NB4 (cell line): Measurements from ENCODE around the gene PEX26.
"Not testable (repeated sequence)": the region's sequence is repeated elsewhere in the genome, so short reads cannot be mapped to it uniquely, and the experiment has no call there.

ENCODE experiments used
- DNase-seq: peaks from one replicate; pipeline ENCODE4 v3.0.0; 2010; ENCODE audit warnings: low read depth
- H3K4me3 ChIP-seq: one replicate; pipeline ENCODE4 v1.5.1; 2011; ENCODE audit warnings: mild to moderate bottlenecking, low read depth, low read length, moderate library complexity
- CTCF ChIP-seq: IDR thresholded peaks from one replicate; pipeline ENCODE4 v1.5.1; 2012; ENCODE audit warnings: low read depth, low read length
- MYC ChIP-seq: IDR thresholded peaks from 2 replicates; pipeline ENCODE4 v1.6.1; 2011; ENCODE audit warnings: low read depth, low read length
- POLR2A ChIP-seq: IDR thresholded peaks from 2 replicates; pipeline ENCODE4 v1.6.1; 2011; ENCODE audit warnings: mild to moderate bottlenecking; ENCODE audit not compliant: insufficient read length; ENCODE audit errors: extremely low read depth
- TF ChIP-seq, protein P1 (sequence below): IDR thresholded peaks from 2 replicates; pipeline ENCODE4 v1.6.1; 2011; ENCODE audit warnings: low read depth, low read length

PEX26 gene

DNA sequence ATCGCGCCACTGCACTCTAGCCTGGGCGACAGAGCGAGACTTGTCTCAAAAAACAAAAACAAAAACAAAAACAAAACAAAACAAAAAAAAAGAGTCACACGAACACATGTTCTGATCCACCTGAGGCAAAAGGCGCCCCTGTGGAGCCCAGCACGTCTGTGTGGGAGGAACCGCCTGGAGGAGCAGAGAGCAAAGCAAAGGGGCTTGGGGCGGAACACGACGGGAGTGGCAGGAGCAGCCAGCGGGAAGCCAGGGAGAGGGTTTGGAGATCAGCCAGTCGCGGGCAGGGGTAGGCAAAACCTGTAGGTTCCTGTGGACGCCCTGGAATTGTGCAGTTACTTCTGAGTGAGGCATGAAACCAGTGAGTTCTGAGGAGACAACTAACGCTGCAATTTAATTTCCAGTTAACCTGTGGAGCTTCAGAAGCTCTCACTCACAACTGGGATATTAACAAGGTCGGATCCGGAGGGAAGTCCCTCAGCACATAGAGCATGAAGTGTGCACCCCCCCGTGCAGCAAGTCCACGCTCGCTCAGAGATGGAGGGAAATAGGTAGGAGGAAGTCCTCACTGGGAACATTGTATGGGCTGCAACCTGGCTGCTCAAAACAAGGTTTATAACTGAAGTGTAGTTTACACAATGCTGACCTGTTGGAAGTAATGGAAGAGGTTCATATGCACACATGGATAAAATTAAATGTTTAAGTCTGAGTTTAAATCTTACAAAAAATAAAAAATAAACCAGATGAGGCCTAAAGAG is 59.0 kb downstream of the PEX26 start:
- DNase-seq, result no peak
- no peak overlapping the region for H3K4me3 ChIP-seq
- no peak for TF ChIP-seq CTCF
- no peak for TF ChIP-seq POLR2A
- TF ChIP-seq, protein P1, sequence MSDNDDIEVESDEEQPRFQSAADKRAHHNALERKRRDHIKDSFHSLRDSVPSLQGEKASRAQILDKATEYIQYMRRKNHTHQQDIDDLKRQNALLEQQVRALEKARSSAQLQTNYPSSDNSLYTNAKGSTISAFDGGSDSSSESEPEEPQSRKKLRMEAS, result no peak
- TF ChIP-seq MYC, result no peak

DNA sequence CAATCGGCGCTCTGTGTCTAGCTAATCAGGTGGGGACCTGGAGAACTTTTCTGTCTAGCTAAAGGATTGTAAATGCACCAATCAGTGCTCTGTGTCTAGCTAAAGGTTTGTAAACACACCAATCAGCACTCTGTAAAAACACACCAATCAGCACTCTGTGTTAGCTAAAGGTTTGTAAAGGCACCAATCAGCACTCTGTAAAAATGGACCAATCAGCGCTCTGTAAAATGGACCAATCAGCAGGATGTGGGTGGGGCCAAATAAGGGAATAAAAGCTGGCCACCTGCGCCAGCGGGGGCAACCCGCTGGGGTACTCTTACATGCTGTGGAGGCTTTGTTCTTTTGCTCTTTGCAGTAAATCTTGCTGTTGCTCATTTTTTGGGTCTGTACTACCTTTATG is 63.2 kb downstream of the PEX26 start:
- not testable (repeated sequence) for H3K4me3 ChIP-seq, DNase-seq

DNA sequence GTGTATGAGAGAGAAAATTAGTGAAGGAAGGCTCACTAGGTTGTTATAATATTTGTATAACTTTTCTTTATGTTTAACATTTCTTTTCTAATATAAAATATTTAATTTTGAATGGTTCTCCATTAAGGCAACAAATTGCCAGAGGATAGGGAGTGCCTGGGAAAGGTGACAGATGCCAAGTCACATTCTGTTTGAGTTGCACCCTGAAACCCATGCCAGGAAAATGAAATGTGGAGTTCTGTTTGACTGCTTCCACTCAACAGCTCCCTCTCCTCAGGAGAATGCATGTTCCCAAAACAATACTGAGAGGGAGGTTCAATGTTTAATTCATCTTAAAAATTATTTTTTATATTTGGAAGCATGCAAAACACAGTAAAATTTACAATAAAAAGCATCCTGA is 66.3 kb downstream of the PEX26 start:
- no peak overlapping the region for H3K4me3 ChIP-seq
- no peak for DNase-seq
- TF ChIP-seq MYC (no peak), POLR2A (no peak), CTCF (no peak)
- TF ChIP-seq, protein P1, result no peak

DNA sequence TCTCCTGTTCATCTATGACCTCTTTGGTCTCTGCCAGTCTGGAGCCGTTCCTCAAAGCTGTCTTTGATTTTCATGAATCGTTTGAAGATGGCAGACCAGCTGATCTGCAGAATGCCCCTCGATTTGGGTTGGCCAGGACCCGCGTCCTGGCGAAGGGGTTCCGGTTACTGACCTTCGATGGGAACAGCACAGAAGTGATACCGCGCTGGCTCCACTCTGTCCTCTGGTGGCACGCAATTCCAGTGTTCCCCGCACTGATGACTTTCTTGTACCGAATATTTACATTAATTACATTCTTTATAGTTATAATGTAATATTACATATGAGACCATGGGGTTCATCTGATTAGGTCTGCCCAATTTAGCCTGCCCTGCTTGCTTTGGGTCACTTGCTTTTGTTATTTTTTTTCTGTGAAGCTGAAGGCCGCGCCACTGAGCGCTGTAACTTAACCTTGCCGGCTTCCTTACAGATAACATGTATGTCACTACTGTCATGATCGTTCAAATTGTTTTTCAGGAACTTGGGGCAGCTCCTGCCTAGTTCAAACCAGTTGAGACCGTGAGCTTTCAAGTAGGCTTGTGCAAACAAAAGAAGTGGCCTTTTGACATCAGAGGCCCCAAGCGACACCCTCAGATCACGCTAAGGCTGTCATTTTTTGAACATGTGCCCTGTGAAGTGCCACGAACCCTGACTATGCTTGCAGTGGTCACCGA is 68.0 kb downstream of the PEX26 start:
- H3K4me3 ChIP-seq, result no peak overlapping the region
- no peak for DNase-seq
- TF ChIP-seq MYC, result no peak
- no peak for TF ChIP-seq POLR2A
- TF ChIP-seq, protein P1, result no peak
- no peak for TF ChIP-seq CTCF

DNA sequence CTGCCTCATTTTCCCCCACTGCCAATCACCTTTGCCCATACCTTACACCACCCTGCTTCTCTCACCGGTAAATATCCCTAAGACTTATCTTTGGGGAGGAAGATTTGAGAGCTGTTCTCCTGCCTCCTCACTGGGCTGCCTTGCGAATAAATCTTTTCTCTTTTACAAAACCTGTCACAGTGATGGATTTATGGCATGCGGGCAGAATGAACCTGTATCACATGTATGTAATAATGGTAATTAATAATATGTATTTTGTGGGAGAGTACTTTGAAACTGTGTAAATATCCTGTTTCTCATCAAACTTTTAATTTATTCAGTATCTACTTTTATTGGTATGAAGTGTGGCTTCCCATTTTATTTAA is 68.6 kb downstream of the PEX26 start:
- TF ChIP-seq POLR2A, result no peak
- TF ChIP-seq, protein P1, result no peak
- no peak for TF ChIP-seq MYC
- TF ChIP-seq CTCF, result no peak
- DNase-seq, result no peak
- H3K4me3 ChIP-seq, result no peak overlapping the region

DNA sequence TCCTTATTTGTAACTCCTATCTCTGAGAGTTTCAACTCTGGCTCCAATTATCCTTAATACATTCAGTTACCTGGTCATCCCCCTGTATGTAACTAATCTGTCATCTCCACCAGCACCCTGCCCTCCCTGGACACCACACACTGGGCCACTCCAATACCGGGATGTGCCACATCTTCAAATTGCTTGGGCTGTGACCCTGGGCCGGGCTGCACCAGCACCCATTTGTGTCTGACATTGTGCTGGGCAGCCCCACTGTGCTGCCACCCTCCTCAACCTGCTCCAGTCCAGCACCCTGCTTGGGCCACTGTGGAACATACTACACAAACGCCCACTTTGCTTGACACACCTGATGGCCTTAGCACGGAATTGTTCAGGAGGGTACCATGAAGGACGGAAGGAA is 70.0 kb downstream of the PEX26 start:
- TF ChIP-seq, protein P1, result no peak
- no peak for TF ChIP-seq CTCF
- no peak for TF ChIP-seq MYC
- TF ChIP-seq POLR2A, result no peak
- no peak for DNase-seq
- no peak overlapping the region for H3K4me3 ChIP-seq
